ENCODE results near the gene TENM3. TPM values are rescaled to one million over a fixed set of nuclear protein-coding genes. Genes with fewer than 3 reads are reported as not detected.

The TENM3 gene
- total RNA-seq, 2 donors from 2014 or later, result 21.4 to 52.3 TPM

GRCh38 chr4:182478475-182478874 is 235.3 kb downstream of the TENM3 start:
- H3K27ac ChIP-seq, result no peak overlapping the region
- intact Hi-C loops (cut with DNase I), result loop anchor here (5.0 kb wide), 1 partner anchor 329 kb away; no protein-coding TSS in a partner anchor
- TF ChIP-seq CTCF (IDR thresholded peaks at IDR 0.05), result peak in 3 of 4 experiments; percentile 44 to 65 (median 50)
- no peak for TF ChIP-seq POLR2AphosphoS5 (IDR thresholded peaks at IDR 0.05)
- DNase-seq (ENCODE audit: low spot score), result no peak
- H3K27me3 ChIP-seq (replicated peaks; ENCODE audit: insufficient read depth), result no peaks in the 10 kb centered on the region
- H3K36me3 ChIP-seq, result no peaks in the 10 kb centered on the region
- H3K4me1 ChIP-seq (replicated peaks), result no peaks in the 10 kb centered on the region
- no peaks in the 10 kb centered on the region for H3K9me3 ChIP-seq
- 5% methylated on average over 1 of the region's 1 CpG for WGBS
- no peak overlapping the region for H3K4me3 ChIP-seq

GRCh38 chr4:182483685-182484084 is 240.5 kb downstream of the TENM3 start:
- Histone ChIP-seq H3K36me3 (no peaks in the 10 kb centered on the region), H3K27ac (no peak overlapping the region), H3K9me3 (no peaks in the 10 kb centered on the region), H3K4me3 (no peak overlapping the region), H3K27me3 (replicated peaks; ENCODE audit: insufficient read depth) (no peaks in the 10 kb centered on the region), H3K4me1 (replicated peaks) (no peaks in the 10 kb centered on the region)
- WGBS, result 94% methylated on average over 6 of the region's 6 CpGs
- TF ChIP-seq POLR2A (IDR thresholded peaks at IDR 0.05), result no peak
- no peak for TF ChIP-seq POLR2AphosphoS5 (IDR thresholded peaks at IDR 0.05)
- intact Hi-C loops (cut with DNase I), result no loop called here
- DNase-seq (ENCODE audit: low spot score), result no peak

- H3K4me1 ChIP-seq (replicated peaks), result no peaks in the 10 kb centered on the region
- intact Hi-C loops (cut with DNase I), result no loop called here
- H3K4me3 ChIP-seq, result no peak overlapping the region
- H3K27me3 ChIP-seq (replicated peaks; ENCODE audit: insufficient read depth), result no peaks in the 10 kb centered on the region
- WGBS, result 95% methylated on average over 7 of the region's 7 CpGs
- H3K27ac ChIP-seq, result no peak overlapping the region
- H3K9me3 ChIP-seq, result no peaks in the 10 kb centered on the region
- no peak for DNase-seq (ENCODE audit: low spot score)
- H3K36me3 ChIP-seq, result no peaks in the 10 kb centered on the region
- TF ChIP-seq CTCF (IDR thresholded peaks at IDR 0.05) (no peak), POLR2AphosphoS5 (IDR thresholded peaks at IDR 0.05) (no peak)
These were observed 243.7 kb downstream of the TENM3 start for GRCh38 chr4:182486881-182487280.

GRCh38 chr4:182488896-182489295 is 245.7 kb downstream of the TENM3 start:
- no peaks in the 10 kb centered on the region for H3K27me3 ChIP-seq (replicated peaks; ENCODE audit: insufficient read depth)
- no peak overlapping the region for H3K4me3 ChIP-seq
- intact Hi-C loops (cut with DNase I), result no loop called here
- no peaks in the 10 kb centered on the region for H3K4me1 ChIP-seq (replicated peaks)
- H3K27ac ChIP-seq, result no peak overlapping the region
- no peaks in the 10 kb centered on the region for H3K36me3 ChIP-seq
- no peak for DNase-seq (ENCODE audit: low spot score)
- no peaks in the 10 kb centered on the region for H3K9me3 ChIP-seq
- TF ChIP-seq POLR2AphosphoS5 (IDR thresholded peaks at IDR 0.05) (no peak), CTCF (IDR thresholded peaks at IDR 0.05) (no peak), POLR2A (IDR thresholded peaks at IDR 0.05) (no peak)
- 16% methylated on average over 2 of the region's 2 CpGs for WGBS

GRCh38 chr4:182489607-182490006 is 246.4 kb downstream of the TENM3 start:
- no peak for TF ChIP-seq POLR2A (IDR thresholded peaks at IDR 0.05)
- no peak for TF ChIP-seq CTCF (IDR thresholded peaks at IDR 0.05)
- TF ChIP-seq POLR2AphosphoS5 (IDR thresholded peaks at IDR 0.05), result no peak
- no peak for DNase-seq (ENCODE audit: low spot score)
- Histone ChIP-seq H3K9me3 (no peaks in the 10 kb centered on the region), H3K36me3 (no peaks in the 10 kb centered on the region), H3K4me1 (replicated peaks) (no peaks in the 10 kb centered on the region), H3K27me3 (replicated peaks; ENCODE audit: insufficient read depth) (no peaks in the 10 kb centered on the region), H3K4me3 (no peak overlapping the region), H3K27ac (no peak overlapping the region)
- 67% methylated on average over 2 of the region's 2 CpGs for WGBS
- intact Hi-C loops (cut with DNase I), result no loop called here
